ENCODE data around the gene COMMD3.

Gene COMMD3

DNA sequence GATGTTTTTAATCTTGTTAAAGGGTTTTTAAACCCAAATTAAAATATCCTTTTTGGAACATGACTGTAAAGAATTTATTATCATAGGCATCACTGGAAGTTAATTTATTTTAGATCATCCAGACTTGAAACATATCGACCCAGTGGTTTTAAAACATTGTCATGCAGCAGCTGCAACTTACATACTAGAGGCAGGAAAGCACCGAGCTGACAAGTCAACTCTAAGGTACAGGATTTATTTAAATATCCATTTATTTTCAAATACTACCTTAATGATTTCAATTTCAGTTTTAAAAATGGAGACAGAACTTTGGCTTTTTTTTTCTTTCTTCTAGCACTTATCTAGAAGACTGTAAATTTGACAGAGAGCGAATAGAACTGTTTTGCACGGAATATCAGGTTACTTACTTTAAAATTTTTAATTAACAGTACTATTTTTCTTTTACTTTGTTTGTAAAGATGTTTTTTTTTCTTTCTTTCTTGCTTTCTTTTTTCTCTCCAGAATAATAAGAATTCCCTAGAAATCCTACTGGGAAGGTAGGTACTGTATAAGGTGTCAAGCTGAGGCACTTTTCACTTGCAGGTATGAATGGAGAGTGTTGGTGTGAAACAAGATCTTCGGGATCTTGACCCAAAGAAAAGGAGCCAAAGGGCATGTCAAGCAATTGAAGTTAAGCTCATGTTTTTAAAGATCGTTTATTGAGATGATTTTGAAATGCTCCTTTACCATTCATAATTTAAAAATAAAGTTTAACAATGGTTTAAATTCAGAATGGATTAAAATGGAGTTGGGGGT, 1.8 kb downstream of the COMMD3 start:
- DNase-seq (ENCODE audit: insufficient read length, low spot score) (no peak), FAIRE-seq (no peak)
- TF ChIP-seq TAF1 (IDR thresholded peaks at IDR 0.05; ENCODE audit: low read depth, low read length), result no peak
- no peak for TF ChIP-seq PAX5 (IDR thresholded peaks at IDR 0.05; ENCODE audit: insufficient read depth, low read length, severe bottlenecking)
- TF ChIP-seq POLR2A (IDR thresholded peaks at IDR 0.05; ENCODE audit: low read depth, low read length), result no peak
- no peak for TF ChIP-seq SPI1 (IDR thresholded peaks at IDR 0.05; ENCODE audit: low read depth, low read length)
- no peak for TF ChIP-seq POU2F2 (IDR thresholded peaks at IDR 0.05; ENCODE audit: low read depth, low read length)
- no peak for TF ChIP-seq POLR2AphosphoS5 (IDR thresholded peaks at IDR 0.05; ENCODE audit: low read depth, low read length)

DNA sequence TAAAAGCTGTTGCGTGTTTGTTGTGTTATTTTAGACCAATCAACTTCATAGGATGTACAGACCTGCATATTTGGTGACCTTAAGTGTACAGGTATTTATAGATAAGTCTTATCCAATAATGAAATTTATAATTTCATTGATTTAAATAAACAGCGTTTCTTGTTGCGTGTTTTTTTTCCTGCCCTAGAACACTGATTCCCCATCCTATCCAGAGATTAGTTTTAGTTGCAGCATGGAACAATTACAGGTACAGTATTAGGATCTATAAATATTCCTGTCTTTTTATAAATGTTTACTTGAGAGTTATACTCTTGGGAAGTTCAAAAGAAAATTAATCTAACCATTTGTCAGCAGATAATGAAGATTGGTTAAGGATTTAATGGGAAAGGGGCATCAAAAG, 2.6 kb downstream of the COMMD3 start:
- no peak for FAIRE-seq
- TF ChIP-seq TAF1 (IDR thresholded peaks at IDR 0.05; ENCODE audit: low read depth, low read length), result no peak
- no peak for TF ChIP-seq PAX5 (IDR thresholded peaks at IDR 0.05; ENCODE audit: insufficient read depth, low read length, severe bottlenecking)
- TF ChIP-seq POLR2A (IDR thresholded peaks at IDR 0.05; ENCODE audit: low read depth, low read length), result no peak
- no peak for TF ChIP-seq POLR2AphosphoS5 (IDR thresholded peaks at IDR 0.05; ENCODE audit: low read depth, low read length)
- no peak for TF ChIP-seq POU2F2 (IDR thresholded peaks at IDR 0.05; ENCODE audit: low read depth, low read length)
- TF ChIP-seq SPI1 (IDR thresholded peaks at IDR 0.05; ENCODE audit: low read depth, low read length), result no peak
- no peak for DNase-seq (ENCODE audit: insufficient read length, low spot score)

DNA sequence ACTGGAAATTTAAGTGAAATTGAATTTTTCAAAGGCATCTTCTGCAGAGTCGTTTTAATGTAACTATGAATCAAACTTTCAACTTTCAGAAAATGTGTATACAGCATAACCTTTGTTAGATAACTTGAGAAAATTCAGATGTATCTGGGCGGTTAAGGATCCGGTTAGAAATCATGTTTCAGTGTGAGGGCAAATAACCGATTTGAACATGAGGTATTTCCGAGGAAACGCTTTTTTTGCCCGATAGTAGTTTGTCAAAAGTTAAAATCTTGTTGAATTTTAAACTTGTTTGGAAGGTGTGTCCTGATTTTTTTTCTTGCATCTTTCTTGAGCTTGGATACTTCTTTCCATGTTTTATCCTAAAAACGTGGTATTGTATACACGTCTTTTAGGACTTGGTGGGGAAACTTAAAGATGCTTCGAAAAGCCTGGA, 3.4 kb downstream of the COMMD3 start:
- TF ChIP-seq TAF1 (IDR thresholded peaks at IDR 0.05; ENCODE audit: low read depth, low read length), result no peak
- TF ChIP-seq POLR2A (IDR thresholded peaks at IDR 0.05; ENCODE audit: low read depth, low read length), result no peak
- DNase-seq (ENCODE audit: insufficient read length, low spot score) (no peak), FAIRE-seq (no peak)

DNA sequence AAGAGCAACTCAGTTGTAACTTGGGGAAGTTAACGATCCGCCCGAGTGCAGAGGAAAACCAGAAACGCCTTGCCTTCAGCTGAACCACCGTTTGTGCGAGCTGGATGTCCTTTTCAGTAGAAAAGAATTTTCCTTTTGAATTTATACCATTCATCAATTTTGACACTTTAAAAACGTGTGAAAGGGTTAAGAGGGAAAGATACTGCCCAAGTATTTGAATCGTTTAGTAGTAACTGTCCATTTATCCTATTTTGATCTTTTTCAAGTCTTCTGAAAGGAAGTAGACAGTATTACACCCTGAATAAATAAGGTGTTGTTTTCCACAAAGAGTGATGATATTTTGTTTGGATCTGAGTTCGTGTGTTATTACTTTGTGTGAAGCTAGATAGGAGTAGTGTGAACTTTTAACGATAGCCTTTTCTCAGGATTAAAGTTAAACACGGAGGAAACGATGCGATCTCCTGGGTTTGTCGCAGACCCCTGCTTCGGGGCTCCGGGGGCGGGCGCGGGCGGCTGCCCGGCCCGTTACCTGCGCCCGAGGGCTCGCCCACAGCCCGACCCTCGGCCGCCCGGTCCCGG, 3.9 kb downstream of the COMMD3 start:
- DNase-seq (ENCODE audit: insufficient read length, low spot score) (no peak), FAIRE-seq (peak; percentile 69)

DNA sequence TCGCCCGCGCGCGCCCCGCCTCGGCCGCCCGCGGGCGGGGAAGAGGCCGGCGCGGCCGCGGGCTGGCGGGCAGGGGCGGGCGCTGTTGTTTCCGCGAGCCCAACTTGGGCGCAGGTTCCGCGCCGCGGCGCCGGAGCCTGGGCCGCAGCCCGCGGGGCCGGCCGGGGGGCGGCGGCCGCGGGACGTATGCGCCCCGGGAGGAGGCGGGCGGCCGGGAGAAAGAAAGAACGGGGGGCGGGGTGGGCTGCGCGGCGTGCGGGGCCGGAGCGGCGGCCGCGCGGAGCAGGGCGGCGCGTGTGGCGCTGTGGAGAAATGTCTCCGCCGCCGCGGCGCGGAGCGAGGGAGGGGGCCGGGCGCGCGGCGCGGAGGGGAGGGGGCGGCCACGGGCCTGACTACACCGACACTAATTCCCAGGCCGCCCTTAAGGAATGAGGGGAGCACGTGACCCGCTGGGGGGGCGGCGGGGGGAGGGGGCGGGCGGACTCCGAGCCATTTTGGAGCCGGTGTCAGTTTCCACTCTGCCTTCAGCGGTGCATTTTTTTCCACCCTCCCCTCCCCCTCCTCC, 4.5 kb downstream of the COMMD3 start, which contains the start of gene BMI1:
TSS of gene BMI1 (plus strand) at position 509 of the 565 bp plus-strand sequence. CDS start 5,351 bp downstream, outside the sequence.
- TF ChIP-seq SPI1 (IDR thresholded peaks at IDR 0.05; ENCODE audit: low read depth, low read length), result no peak
- TF ChIP-seq PAX5 (IDR thresholded peaks at IDR 0.05; ENCODE audit: insufficient read depth, low read length, severe bottlenecking), result no peak
- no peak for TF ChIP-seq POLR2AphosphoS5 (IDR thresholded peaks at IDR 0.05; ENCODE audit: low read depth, low read length)
- TF ChIP-seq POU2F2 (IDR thresholded peaks at IDR 0.05; ENCODE audit: low read depth, low read length), result no peak
- no peak for TF ChIP-seq TAF1 (IDR thresholded peaks at IDR 0.05; ENCODE audit: low read depth, low read length)
- no peak for TF ChIP-seq POLR2A (IDR thresholded peaks at IDR 0.05; ENCODE audit: low read depth, low read length)
- no peak for DNase-seq (ENCODE audit: insufficient read length, low spot score)
- peak; percentile 28 for FAIRE-seq

More for the DNA sequence above, 3.9 kb downstream of the COMMD3 start:
- no peak for TF ChIP-seq TAF1 (IDR thresholded peaks at IDR 0.05; ENCODE audit: low read depth, low read length)
- TF ChIP-seq POLR2A (IDR thresholded peaks at IDR 0.05; ENCODE audit: low read depth, low read length), result no peak
- TF ChIP-seq SPI1 (IDR thresholded peaks at IDR 0.05; ENCODE audit: low read depth, low read length), result no peak
- no peak for TF ChIP-seq POU2F2 (IDR thresholded peaks at IDR 0.05; ENCODE audit: low read depth, low read length)

DNA sequence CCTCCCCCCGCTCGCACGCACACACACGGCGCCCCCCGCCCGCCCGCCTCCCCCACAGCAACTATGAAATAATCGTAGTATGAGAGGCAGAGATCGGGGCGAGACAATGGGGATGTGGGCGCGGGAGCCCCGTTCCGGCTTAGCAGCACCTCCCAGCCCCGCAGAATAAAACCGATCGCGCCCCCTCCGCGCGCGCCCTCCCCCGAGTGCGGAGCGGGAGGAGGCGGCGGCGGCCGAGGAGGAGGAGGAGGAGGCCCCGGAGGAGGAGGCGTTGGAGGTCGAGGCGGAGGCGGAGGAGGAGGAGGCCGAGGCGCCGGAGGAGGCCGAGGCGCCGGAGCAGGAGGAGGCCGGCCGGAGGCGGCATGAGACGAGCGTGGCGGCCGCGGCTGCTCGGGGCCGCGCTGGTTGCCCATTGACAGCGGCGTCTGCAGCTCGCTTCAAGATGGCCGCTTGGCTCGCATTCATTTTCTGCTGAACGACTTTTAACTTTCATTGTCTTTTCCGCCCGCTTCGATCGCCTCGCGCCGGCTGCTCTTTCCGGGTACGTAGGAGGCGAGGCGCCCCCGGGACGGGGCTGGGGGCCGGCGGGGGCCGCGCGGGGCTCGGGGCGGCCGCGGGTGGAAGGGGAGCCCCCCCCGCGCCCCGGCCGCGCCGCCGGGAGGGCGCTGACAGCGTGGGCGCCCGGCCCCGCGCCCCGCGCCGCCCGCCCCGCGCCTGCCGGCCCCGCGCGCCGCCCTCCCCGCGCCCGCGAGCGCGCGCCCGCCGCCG, 5.2 kb downstream of the COMMD3 start:
- DNase-seq (ENCODE audit: insufficient read length, low spot score) (no peak), FAIRE-seq (peak; percentile 65)
- TF ChIP-seq PAX5 (IDR thresholded peaks at IDR 0.05; ENCODE audit: insufficient read depth, low read length, severe bottlenecking) (no peak), SPI1 (IDR thresholded peaks at IDR 0.05; ENCODE audit: low read depth, low read length) (no peak), TAF1 (IDR thresholded peaks at IDR 0.05; ENCODE audit: low read depth, low read length) (peak; percentile 57; the same call in 1 of the 2 replicates), POLR2AphosphoS5 (IDR thresholded peaks at IDR 0.05; ENCODE audit: low read depth, low read length) (peak; percentile 70), POLR2A (IDR thresholded peaks at IDR 0.05; ENCODE audit: low read depth, low read length) (peak; percentile 64), POU2F2 (IDR thresholded peaks at IDR 0.05; ENCODE audit: low read depth, low read length) (0 out of 2 replicates have a peak, but pooled peaks have one; percentile 15)

DNA sequence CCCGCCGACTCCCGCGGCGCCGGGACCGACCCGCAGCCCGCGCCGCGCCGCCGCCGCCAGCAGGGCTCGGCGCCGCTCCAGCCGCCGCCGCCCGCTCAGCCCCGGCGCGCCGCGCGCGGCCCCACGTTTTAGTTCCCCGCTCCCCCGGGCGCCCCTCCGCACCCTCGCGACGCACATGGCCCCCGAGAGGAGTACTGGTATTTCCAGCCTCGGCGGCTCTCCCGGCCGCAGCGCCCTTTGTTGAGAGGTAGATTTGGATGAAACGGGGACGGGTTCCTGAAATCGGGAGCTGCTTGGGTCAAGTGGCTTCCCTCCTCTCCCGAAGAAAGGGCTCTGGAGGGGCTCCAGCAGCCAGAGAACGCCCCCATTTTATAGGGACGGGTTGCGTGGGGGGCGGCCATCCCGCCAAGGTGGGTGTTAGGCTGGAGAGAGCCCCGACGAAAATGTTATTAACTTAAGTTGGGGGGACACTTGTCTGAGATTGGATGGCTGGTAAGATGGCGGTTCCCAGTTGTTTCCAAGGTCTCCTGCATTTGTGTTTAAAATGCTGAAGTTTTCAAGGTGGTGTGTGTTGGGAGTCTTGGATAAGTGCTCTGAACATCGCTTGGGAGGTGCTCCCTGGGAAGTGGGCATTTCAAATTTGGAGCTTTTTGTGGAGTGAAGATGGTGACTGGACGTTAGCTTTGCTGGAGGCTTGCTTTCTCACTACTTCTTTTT, 5.9 kb downstream of the COMMD3 start:
- no peak for DNase-seq (ENCODE audit: insufficient read length, low spot score)
- FAIRE-seq, result no peak
- no peak for TF ChIP-seq POU2F2 (IDR thresholded peaks at IDR 0.05; ENCODE audit: low read depth, low read length)
- no peak for TF ChIP-seq POLR2A (IDR thresholded peaks at IDR 0.05; ENCODE audit: low read depth, low read length)
- TF ChIP-seq PAX5 (IDR thresholded peaks at IDR 0.05; ENCODE audit: insufficient read depth, low read length, severe bottlenecking), result no peak
- TF ChIP-seq POLR2AphosphoS5 (IDR thresholded peaks at IDR 0.05; ENCODE audit: low read depth, low read length), result no peak
- TF ChIP-seq TAF1 (IDR thresholded peaks at IDR 0.05; ENCODE audit: low read depth, low read length), result no peak
- TF ChIP-seq SPI1 (IDR thresholded peaks at IDR 0.05; ENCODE audit: low read depth, low read length), result no peak

DNA sequence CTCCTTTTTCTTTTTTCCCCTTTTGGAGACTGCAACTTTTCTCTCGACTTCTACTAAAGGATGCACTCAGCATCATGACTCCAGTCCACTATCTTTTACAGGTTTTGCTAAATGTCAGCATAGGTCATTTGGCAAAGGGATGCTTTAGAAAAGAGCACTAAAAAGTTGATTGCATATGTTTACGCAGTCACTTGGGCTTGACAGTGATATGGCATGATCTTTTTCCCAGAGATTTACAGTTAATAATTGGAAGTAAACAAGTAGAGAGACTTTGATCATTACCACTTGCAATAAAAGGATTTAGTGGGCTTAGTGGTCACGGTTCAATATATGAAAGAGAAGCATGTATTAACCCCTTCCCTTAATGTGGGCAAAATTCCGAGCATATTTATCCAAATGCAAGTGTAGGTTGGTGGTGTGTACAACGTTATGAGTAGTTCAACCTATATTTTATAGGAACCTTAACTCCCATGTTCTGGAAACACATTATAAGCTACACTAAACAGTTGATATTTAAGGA, 6.5 kb downstream of the COMMD3 start:
- no peak for TF ChIP-seq POLR2A (IDR thresholded peaks at IDR 0.05; ENCODE audit: low read depth, low read length)
- no peak for TF ChIP-seq TAF1 (IDR thresholded peaks at IDR 0.05; ENCODE audit: low read depth, low read length)
- TF ChIP-seq POU2F2 (IDR thresholded peaks at IDR 0.05; ENCODE audit: low read depth, low read length), result no peak
- no peak for TF ChIP-seq SPI1 (IDR thresholded peaks at IDR 0.05; ENCODE audit: low read depth, low read length)
- no peak for TF ChIP-seq POLR2AphosphoS5 (IDR thresholded peaks at IDR 0.05; ENCODE audit: low read depth, low read length)
- TF ChIP-seq PAX5 (IDR thresholded peaks at IDR 0.05; ENCODE audit: insufficient read depth, low read length, severe bottlenecking), result no peak
- FAIRE-seq (no peak), DNase-seq (ENCODE audit: insufficient read length, low spot score) (no peak)

Measured in GM12891 (cell line).